ENCODE measurements around the gene LCN10.

Gene LCN10

DNA sequence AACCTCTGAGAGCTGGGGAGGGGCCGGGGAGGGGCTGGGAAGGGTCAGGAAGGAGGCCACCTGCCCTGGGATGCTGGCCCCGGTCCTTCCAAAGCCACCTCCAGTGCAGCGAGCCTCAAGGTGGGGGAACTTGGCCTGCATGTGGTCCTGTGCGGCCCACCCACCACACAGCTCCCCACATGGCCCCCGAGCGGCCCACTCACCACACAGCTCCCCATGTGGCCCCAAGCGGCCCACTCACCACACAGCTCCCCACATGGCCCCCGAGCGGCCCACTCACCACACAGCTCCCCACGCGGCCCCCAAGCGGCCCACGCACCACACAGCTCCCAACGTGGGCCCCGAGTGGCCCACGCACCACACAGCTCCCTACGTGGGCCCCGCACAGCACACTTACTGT, 2.0 kb upstream of the LCN10 start:
- no peaks in the 10 kb centered on the region for H3K79me2 ChIP-seq (ENCODE audit: insufficient read depth, low read length)
- H3K36me3 ChIP-seq (ENCODE audit: insufficient read depth, low read length): no peaks in the 10 kb centered on the region
- H3K27ac ChIP-seq (ENCODE audit: low read depth, low read length, poor library complexity, severe bottlenecking): no peak overlapping the region
- TF ChIP-seq, protein P1, sequence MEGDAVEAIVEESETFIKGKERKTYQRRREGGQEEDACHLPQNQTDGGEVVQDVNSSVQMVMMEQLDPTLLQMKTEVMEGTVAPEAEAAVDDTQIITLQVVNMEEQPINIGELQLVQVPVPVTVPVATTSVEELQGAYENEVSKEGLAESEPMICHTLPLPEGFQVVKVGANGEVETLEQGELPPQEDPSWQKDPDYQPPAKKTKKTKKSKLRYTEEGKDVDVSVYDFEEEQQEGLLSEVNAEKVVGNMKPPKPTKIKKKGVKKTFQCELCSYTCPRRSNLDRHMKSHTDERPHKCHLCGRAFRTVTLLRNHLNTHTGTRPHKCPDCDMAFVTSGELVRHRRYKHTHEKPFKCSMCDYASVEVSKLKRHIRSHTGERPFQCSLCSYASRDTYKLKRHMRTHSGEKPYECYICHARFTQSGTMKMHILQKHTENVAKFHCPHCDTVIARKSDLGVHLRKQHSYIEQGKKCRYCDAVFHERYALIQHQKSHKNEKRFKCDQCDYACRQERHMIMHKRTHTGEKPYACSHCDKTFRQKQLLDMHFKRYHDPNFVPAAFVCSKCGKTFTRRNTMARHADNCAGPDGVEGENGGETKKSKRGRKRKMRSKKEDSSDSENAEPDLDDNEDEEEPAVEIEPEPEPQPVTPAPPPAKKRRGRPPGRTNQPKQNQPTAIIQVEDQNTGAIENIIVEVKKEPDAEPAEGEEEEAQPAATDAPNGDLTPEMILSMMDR (IDR thresholded peaks at IDR 0.05; ENCODE audit: low read length): no peak
- TF ChIP-seq EZH2 (IDR thresholded peaks at IDR 0.05; ENCODE audit: borderline replicate concordance, low read length): no peak
- H3K4me2 ChIP-seq (ENCODE audit: low read length): no peak overlapping the region
- no peak overlapping the region for H3K4me3 ChIP-seq (ENCODE audit: low read depth, low read length, poor library complexity, severe bottlenecking)
- no peaks in the 10 kb centered on the region for H3K9me2 ChIP-seq (ENCODE audit: low read depth, low read length)
- H3K9me3 ChIP-seq (ENCODE audit: low read length): no peaks in the 10 kb centered on the region
- peaks cover 13% of the 10 kb centered on the region; the same call in 1 of the 2 replicates for H3K27me3 ChIP-seq (ENCODE audit: insufficient read depth, low read length)
- H3F3A ChIP-seq (ENCODE audit: insufficient read depth, low read length): no peaks in the 10 kb centered on the region
- H3K9ac ChIP-seq (ENCODE audit: low read length): no peak overlapping the region
- no peaks in the 10 kb centered on the region for H3K4me1 ChIP-seq (ENCODE audit: insufficient read depth, low read length, severe bottlenecking)
- H4K20me1 ChIP-seq (ENCODE audit: insufficient read depth, low read length): no peaks in the 10 kb centered on the region
- no peak overlapping the region for H2AFZ ChIP-seq (ENCODE audit: low read length)

GRCh38 chr9:136743639-136744211, 985 bp upstream of the LCN10 start:
- Histone ChIP-seq H3K27ac (ENCODE audit: low read depth, low read length, poor library complexity, severe bottlenecking) (no peak overlapping the region), H3K27me3 (ENCODE audit: insufficient read depth, low read length) (peaks cover 13% of the 10 kb centered on the region; the same call in 1 of the 2 replicates), H3K79me2 (ENCODE audit: insufficient read depth, low read length) (no peaks in the 10 kb centered on the region), H3K4me1 (ENCODE audit: insufficient read depth, low read length, severe bottlenecking) (no peaks in the 10 kb centered on the region), H3K4me2 (ENCODE audit: low read length) (no peak overlapping the region), H2AFZ (ENCODE audit: low read length) (no peak overlapping the region), H3K9ac (ENCODE audit: low read length) (no peak overlapping the region), H3K36me3 (ENCODE audit: insufficient read depth, low read length) (no peaks in the 10 kb centered on the region), H3F3A (ENCODE audit: insufficient read depth, low read length) (no peaks in the 10 kb centered on the region), H3K9me3 (ENCODE audit: low read length) (no peaks in the 10 kb centered on the region), H4K20me1 (ENCODE audit: insufficient read depth, low read length) (no peaks in the 10 kb centered on the region), H3K4me3 (ENCODE audit: low read depth, low read length, poor library complexity, severe bottlenecking) (no peak overlapping the region), H3K9me2 (ENCODE audit: low read depth, low read length) (no peaks in the 10 kb centered on the region)
- no peak for TF ChIP-seq EZH2 (IDR thresholded peaks at IDR 0.05; ENCODE audit: borderline replicate concordance, low read length)
- TF ChIP-seq, protein P1 (IDR thresholded peaks at IDR 0.05; ENCODE audit: low read length): no peak

DNA sequence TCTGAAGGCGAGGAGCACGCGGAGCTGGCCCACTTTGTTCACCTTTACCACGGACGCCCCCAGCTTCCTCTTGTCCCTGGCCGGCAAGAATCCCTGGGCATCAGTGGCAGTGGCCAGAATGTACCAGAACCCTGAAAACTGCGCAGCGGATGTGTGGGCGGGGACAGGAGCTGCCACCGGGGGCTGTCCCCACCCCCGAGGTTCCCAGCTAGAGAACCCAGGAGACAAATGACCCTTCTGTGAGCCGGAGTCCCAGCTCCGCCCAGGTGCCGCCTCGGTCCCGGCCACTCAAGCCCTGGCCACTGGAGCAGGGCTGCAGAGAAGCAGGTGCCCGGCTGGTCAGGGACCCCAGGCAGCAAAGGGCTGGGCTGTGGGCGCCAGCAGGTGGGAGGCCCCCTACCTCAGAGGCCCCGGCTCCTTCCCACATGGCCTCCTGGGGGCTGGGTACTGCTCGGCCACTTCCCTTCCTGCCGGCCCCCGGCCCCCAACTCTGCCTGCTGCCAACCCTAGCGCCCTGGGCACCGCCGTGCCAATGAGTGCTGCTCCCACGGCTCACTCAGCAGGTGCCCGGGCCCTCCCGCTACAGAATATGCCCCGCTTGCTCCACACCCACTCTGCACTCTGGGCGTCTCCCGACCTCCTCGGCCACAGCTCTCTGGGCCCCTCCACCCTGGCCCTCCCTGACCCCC, 713 bp downstream of the LCN10 start:
- no peak overlapping the region for H3K4me3 ChIP-seq (ENCODE audit: low read depth, low read length, poor library complexity, severe bottlenecking)
- H3K79me2 ChIP-seq (ENCODE audit: insufficient read depth, low read length): no peaks in the 10 kb centered on the region
- H4K20me1 ChIP-seq (ENCODE audit: insufficient read depth, low read length): no peaks in the 10 kb centered on the region
- TF ChIP-seq, protein P1 (IDR thresholded peaks at IDR 0.05; ENCODE audit: low read length): no peak
- TF ChIP-seq EZH2 (IDR thresholded peaks at IDR 0.05; ENCODE audit: borderline replicate concordance, low read length): no peak
- H3K27me3 ChIP-seq (ENCODE audit: insufficient read depth, low read length): peaks cover 8% of the 10 kb centered on the region; the same call in 1 of the 2 replicates
- H3K4me2 ChIP-seq (ENCODE audit: low read length): no peak overlapping the region
- no peaks in the 10 kb centered on the region for H3F3A ChIP-seq (ENCODE audit: insufficient read depth, low read length)
- no peaks in the 10 kb centered on the region for H3K9me3 ChIP-seq (ENCODE audit: low read length)
- no peaks in the 10 kb centered on the region for H3K4me1 ChIP-seq (ENCODE audit: insufficient read depth, low read length, severe bottlenecking)
- H3K9ac ChIP-seq (ENCODE audit: low read length): no peak overlapping the region
- no peak overlapping the region for H3K27ac ChIP-seq (ENCODE audit: low read depth, low read length, poor library complexity, severe bottlenecking)
- H2AFZ ChIP-seq (ENCODE audit: low read length): no peak overlapping the region
- no peaks in the 10 kb centered on the region for H3K9me2 ChIP-seq (ENCODE audit: low read depth, low read length)
- H3K36me3 ChIP-seq (ENCODE audit: insufficient read depth, low read length): no peaks in the 10 kb centered on the region
